ENCODE results near the gene ATP2C2. TPM values are rescaled to one million over a fixed set of nuclear protein-coding genes. Genes with fewer than 3 reads are reported as not detected.

Gene ATP2C2
- total RNA-seq, 4 donors from 2014 or later, result 12.9 to 26.9 (median 18.6) TPM

DNA sequence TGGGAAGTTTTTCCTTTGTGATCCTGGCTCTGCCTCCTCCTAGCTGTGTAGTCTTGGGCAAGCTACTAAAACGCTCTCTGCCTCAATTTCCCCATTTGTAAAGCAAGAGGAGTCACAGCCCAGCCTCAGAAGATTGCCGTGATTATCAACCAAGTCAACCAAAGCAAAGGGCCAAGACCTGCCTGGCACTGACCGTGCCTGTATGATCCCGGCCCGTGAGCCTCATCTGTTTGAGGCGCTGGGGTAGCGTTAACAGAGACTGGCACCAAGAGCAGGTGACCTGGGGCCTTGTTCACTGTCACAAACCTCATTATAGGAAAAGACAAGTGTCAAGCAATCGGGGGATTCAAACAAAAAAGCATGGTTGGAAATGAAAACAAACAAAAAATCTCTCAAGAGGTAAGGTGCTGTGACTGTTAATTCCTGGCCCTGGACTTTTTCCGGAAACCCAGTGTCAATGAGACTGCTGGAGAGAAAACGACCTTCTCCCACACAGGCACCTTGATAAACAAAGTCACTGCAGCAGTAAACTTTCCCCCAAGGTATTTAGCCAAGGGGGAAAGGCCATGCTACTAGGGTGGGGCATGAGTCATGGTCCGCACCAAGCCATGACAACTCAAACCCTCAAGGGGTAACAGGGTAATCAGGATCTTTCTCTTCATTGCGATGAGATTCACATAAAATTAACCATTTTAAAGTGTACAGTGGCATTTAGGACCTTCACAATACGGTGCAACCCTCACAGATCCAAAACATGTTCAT, 130.7 kb downstream of the ATP2C2 start:
- peaks cover 5 to 6% of the 10 kb centered on the region in 2 donors for H3K4me1 ChIP-seq
- H3K27me3 ChIP-seq, result no peaks in the 10 kb centered on the region
- H3K4me3 ChIP-seq (replicated peaks in 1 of 3), result no peak overlapping the region
- H3K9me3 ChIP-seq, result no peaks in the 10 kb centered on the region
- H3K36me3 ChIP-seq, result peaks cover 12 to 27% of the 10 kb centered on the region in 2 donors
- WGBS, 2 donors, result 90 to 91% methylated on average over 13 of the region's 13 CpGs
- intact Hi-C loops (cut with DNase I), result no loop called here
- TF ChIP-seq, protein P1, sequence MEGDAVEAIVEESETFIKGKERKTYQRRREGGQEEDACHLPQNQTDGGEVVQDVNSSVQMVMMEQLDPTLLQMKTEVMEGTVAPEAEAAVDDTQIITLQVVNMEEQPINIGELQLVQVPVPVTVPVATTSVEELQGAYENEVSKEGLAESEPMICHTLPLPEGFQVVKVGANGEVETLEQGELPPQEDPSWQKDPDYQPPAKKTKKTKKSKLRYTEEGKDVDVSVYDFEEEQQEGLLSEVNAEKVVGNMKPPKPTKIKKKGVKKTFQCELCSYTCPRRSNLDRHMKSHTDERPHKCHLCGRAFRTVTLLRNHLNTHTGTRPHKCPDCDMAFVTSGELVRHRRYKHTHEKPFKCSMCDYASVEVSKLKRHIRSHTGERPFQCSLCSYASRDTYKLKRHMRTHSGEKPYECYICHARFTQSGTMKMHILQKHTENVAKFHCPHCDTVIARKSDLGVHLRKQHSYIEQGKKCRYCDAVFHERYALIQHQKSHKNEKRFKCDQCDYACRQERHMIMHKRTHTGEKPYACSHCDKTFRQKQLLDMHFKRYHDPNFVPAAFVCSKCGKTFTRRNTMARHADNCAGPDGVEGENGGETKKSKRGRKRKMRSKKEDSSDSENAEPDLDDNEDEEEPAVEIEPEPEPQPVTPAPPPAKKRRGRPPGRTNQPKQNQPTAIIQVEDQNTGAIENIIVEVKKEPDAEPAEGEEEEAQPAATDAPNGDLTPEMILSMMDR (IDR thresholded peaks at IDR 0.05), result no peak
- no peak for TF ChIP-seq POLR2A (IDR thresholded peaks at IDR 0.05)
- no peak for DNase-seq
- H3K27ac ChIP-seq, result no peak overlapping the region

DNA sequence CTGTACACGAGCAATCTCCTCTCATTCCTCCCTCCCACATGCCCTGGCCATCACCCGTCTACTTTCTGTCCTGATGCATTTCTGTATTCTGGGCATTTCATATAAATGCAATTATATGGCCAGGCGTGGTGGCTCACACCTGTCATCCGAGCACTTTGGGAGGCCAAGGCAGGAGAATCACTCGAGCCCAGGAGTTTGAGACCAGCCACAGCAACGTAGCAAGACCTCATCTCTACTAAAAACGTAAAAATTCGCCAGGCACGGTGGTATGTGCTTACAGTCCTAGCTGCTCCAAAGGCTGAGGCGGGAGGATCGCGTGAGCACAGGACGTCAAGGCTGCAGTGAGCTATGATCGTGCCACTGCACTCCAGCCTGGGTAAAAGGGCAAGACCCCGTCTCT, 131.3 kb downstream of the ATP2C2 start:
- H3K36me3 ChIP-seq, result peaks cover 12 to 21% of the 10 kb centered on the region in 2 donors

DNA sequence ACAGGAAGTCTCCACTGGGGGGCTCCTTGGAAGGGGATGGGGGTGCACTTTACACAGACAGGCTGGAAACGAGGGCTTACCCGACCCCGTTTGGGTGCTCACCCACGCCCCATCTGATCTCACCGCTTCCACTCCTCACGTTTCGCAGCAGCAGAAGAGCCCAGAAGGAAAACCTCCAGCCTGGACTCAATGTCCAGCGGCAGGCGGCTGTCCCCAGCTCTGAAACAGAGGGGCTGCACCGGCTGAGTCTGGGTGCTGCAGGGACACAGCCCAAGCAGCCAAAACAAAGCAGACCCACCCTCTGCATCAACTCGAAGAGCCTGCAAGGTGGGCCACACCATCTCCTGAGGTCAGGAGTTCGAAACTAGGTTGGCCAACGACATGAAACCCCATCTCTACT, 132.2 kb downstream of the ATP2C2 start:
- H3K27me3 ChIP-seq, result no peaks in the 10 kb centered on the region
- no peak overlapping the region for H3K4me3 ChIP-seq (replicated peaks in 1 of 3)
- intact Hi-C loops (cut with DNase I), result no loop called here
- no peaks in the 10 kb centered on the region for H3K9me3 ChIP-seq
- TF ChIP-seq, protein P1 (IDR thresholded peaks at IDR 0.05), result no peak
- no peak for TF ChIP-seq POLR2A (IDR thresholded peaks at IDR 0.05)
- H3K4me1 ChIP-seq, result peaks cover 12 to 13% of the 10 kb centered on the region in 2 donors
- WGBS, 2 donors, result 93 to 99% methylated on average over 9 to 12 of the region's 13 CpGs
- no peak for DNase-seq
- peaks cover 8 to 12% of the 10 kb centered on the region in 2 donors for H3K36me3 ChIP-seq
- H3K27ac ChIP-seq, result no peak overlapping the region

More for the DNA sequence above, 131.3 kb downstream of the ATP2C2 start:
- Histone ChIP-seq H3K27ac (no peak overlapping the region), H3K9me3 (no peaks in the 10 kb centered on the region), H3K4me3 (replicated peaks in 1 of 3) (no peak overlapping the region), H3K4me1 (peaks cover 5 to 7% of the 10 kb centered on the region in 2 donors), H3K27me3 (no peaks in the 10 kb centered on the region)
- no peak for DNase-seq
- WGBS, 2 donors, result 90 to 92% methylated on average over 15 of the region's 15 CpGs
- TF ChIP-seq, protein P1 (IDR thresholded peaks at IDR 0.05), result no peak
- TF ChIP-seq POLR2A (IDR thresholded peaks at IDR 0.05), result no peak
- intact Hi-C loops (cut with DNase I), result no loop called here

DNA sequence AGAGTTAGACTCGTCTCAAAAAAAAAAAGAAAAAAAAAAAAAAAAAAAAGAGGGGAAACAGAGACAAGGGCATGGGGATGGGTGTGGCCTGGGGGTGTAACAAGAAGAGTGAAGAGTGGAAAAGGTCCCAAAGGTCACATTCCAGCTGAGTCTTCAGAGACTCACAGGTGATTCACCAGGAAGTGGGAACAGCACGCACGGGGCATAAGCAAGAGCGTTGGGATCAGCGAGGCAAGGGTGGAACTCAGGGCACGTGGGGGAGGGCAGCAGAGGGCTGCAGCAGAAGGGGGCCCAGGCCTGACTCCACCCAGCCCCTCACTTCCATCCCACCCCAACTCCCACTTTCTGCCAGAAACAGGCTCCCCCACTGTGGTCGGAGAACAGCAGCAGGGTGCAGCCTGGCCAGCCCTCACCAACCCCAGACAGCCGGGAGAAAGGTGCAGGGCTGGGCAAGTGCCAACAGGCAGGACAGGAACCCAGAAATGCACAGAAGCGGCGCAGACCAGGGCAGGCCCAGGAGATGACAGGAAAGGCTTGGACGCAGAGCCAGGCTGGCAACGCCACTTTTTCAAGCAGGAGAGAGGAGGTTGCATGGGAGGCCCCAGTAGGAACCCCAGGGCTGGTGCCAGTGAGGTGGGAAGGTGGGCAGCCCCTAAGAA, 132.9 kb downstream of the ATP2C2 start:
- no peak overlapping the region for H3K27ac ChIP-seq
- no peak for DNase-seq
- peaks cover 5 to 6% of the 10 kb centered on the region in 2 donors for H3K36me3 ChIP-seq
- TF ChIP-seq, protein P1 (IDR thresholded peaks at IDR 0.05), result no peak
- no peak for TF ChIP-seq POLR2A (IDR thresholded peaks at IDR 0.05)
- H3K4me3 ChIP-seq (replicated peaks in 1 of 3), result no peak overlapping the region
- H3K9me3 ChIP-seq, result no peaks in the 10 kb centered on the region
- intact Hi-C loops (cut with DNase I), result no loop called here
- H3K4me1 ChIP-seq, result peaks cover 12 to 13% of the 10 kb centered on the region in 2 donors
- no peaks in the 10 kb centered on the region for H3K27me3 ChIP-seq
- 89 to 95% methylated on average over 8 to 10 of the region's 12 CpGs for WGBS, 2 donors

DNA sequence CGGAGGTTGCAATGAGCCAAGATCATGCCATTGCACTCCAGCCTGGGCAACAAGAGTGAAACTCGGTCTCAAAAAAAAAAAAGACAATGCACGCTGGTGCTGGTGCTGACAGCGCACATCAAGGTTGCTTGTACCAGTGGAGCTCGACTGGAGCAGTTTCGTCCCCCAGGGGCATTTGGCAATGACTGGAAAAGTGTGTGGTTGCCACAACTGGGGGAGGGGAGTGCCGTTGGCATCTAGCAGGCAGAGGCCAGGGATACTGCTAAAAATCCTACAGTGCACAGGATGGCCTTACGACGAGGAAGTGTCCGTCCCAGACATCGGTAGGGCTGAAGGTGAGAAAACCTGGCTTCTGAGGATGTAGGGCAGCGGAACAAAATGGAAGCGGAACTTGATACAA, 133.7 kb downstream of the ATP2C2 start:
- WGBS, 2 donors, result 92 to 94% methylated on average over 13 of the region's 13 CpGs
- Histone ChIP-seq H3K36me3 (peaks cover 0 to 1% of the 10 kb centered on the region in 2 donors), H3K27ac (no peak overlapping the region), H3K27me3 (no peaks in the 10 kb centered on the region), H3K4me1 (peaks cover 12 to 13% of the 10 kb centered on the region in 2 donors), H3K9me3 (no peaks in the 10 kb centered on the region), H3K4me3 (replicated peaks in 1 of 3) (no peak overlapping the region)
- TF ChIP-seq POLR2A (IDR thresholded peaks at IDR 0.05), result no peak
- intact Hi-C loops (cut with DNase I), result no loop called here
- DNase-seq, result no peak
